Tongue (tissue), 2 donors: Measurements from ENCODE around the gene ANKRD17. TPM values are rescaled to one million over a fixed set of nuclear protein-coding genes. Genes with fewer than 3 reads are reported as not detected.

Source experiments
- DNase-seq: peaks from one replicate; pipeline ENCODE4 v3.0.0-alpha.2; 2015
- total RNA-seq: library from RNA; depleted of rRNA; stranded (reverse); fragments of >200 nt; gene quantifications from one replicate; pipeline ENCODE4 v1.2.3, GENCODE V29; 2014

The ANKRD17 gene
- total RNA-seq, 1 donor from 2014 or later: 90.9 TPM

GRCh38 chr4:73193659-73194058, 64.9 kb downstream of the ANKRD17 start:
- no peak for DNase-seq

GRCh38 chr4:73193155-73193554, 65.4 kb downstream of the ANKRD17 start:
- no peak for DNase-seq

GRCh38 chr4:73189274-73189810, 69.3 kb downstream of the ANKRD17 start:
- no peak for DNase-seq

DNA sequence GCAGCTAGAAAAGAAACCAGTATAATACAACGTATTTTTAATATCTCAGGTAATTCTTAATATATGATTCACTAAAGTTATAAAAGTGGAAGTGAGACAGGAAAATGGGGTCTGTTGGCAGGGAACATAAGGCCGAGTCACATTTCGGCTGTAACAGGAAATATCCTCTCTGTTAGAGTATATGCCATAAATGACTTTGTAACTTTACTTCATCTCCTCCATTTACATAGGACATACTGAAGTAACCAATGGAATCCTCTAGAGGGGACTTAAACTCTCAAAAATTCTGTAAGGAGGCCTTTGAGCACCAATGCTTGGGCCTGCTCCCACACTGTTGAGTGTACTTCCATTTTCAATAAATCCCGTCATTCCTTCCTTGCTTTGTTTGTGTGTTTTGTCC, 71.3 kb downstream of the ANKRD17 start:
- DNase-seq: peak; percentile 1

DNA sequence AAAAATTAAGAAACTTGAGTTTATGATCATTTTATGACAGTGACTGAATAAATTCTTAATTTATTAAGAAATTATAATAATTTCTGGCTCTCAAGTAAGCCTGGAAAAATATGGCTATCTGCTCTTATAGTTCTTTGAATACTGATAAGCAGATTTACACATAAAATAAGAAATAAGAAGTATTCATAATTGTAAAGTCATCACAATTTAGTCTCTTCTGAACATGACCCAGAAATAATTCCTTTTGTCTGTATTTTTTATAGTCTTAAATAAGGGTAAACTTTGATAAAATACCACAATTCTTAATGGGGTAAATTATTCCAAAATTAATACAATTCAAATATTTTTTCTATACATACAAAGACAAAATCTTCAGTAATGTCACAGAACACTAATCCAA, 72.7 kb downstream of the ANKRD17 start:
- DNase-seq: no peak

GRCh38 chr4:73181231-73181630, 77.4 kb downstream of the ANKRD17 start:
- DNase-seq: no peak

- DNase-seq: no peak
Measured at GRCh38 chr4:73178389-73178788, 80.2 kb downstream of the ANKRD17 start.

DNA sequence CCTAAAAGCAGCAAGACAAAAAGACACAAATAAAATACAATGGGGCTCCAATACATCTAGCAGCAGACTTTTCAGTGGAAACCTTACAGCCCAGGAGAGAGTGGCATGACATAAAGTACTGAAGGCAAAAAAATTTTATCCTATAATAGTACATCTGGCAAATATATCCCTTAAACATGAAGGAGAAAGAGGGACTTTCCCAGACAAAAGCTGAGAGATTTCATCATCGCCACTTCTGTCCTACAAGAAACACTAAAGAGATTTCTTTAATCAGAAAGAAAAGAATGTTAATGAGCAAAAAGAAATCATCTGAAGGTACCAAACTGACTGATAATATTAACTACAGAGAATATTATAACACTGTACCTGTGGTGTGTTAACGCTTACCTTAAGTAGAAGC, 86.4 kb downstream of the ANKRD17 start:
- no peak for DNase-seq

DNA sequence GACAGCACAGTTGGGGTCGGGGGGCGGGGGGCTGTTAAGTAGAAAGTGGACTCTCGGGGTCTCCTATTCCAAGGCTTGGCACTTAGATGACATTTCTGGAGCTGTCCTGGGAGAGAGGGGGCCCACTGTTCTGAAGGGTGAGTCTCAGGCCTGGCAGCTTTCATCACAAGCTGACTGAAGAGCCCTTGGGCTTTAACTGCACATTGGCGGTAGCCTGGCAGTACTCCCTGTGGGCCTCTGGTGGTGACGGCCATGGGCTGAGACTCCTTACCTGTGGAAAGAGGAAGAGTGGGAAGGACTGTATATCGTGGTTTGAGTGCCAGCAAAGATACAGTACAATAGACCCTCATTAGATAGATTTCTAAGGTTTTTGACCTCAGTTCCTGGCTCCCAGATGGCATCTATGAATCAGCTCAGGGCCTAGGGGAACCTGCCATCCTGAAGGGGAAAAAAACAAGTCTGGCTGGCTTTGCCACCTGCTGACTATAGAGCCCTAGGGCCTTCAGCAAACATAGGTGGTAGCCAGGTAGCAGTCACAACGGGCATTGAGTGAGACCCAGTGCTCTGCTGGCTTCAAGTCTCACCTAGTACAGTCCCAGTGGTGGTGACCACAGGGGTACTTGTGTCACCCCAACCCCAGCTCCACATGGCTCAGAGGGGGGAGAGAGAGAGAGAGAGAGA, 87.9 kb downstream of the ANKRD17 start:
- no peak for DNase-seq

DNA sequence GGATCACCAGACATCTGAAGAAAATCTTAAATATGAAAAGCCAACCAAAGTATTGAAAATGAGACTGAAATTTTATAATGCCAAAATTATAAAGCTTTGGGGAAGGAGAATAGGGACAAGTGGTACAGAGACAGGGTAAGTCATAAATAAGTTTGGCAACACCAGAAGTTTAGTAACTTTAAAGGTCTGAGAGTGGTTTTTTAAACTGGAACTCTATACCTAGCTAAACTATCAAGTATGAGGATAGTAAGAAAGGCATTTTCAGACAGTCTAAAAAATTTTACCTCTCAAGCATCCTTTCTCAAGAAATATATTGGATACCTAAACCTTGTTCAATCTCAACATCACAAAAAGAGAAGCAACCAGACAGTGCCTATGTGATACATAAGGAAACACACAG, 92.4 kb downstream of the ANKRD17 start:
- no peak for DNase-seq

DNA sequence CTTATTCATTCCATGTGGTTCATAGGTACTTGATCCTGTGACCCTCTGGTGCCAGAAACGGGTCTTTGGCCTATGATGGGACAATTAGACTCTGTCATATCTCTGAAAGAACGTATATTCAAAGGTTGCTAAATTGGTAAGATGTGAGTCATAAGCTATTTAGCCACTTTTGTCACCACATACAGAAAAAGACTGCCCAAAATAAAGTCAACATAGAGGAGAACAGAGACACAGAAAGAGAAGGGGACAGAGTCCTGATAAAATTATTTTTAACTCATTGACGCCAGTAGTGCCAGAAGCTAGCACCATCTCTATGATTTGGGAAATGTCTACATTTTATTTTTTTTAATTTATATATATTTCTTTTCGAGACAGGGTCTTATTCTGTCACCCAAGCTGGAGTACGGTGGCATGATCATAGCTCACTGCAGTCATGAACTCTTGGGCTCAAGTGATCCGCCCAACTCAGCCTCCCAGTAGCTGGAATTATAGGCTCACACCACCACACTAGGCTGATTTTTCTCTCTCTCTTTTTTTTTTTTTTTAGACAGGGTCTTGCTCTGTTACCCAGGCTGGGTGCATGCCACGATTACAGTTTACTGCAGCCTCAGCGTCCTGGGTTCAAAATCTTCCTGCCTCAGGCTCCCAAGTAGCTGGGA, 96.9 kb downstream of the ANKRD17 start:
- no peak for DNase-seq

DNA sequence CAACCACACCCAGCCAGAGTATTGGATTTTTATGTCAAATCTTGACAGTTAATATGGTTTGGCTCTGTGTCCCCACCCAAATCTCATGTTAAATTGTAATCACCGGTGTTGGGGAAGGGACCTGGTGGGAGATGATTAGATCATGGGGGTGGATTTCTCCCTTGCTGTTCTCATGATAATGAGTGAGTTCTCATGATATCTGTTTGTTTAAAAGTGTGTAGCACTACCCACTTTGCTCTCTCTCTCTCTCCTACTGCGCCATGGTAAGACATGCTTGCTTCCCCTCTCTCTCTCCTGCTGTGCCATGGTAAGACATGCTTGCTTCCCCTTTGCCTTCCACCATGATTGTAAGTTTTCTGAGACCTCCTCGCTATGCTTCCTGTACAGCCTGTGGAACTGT, 102.2 kb downstream of the ANKRD17 start:
- DNase-seq: no peak

DNA sequence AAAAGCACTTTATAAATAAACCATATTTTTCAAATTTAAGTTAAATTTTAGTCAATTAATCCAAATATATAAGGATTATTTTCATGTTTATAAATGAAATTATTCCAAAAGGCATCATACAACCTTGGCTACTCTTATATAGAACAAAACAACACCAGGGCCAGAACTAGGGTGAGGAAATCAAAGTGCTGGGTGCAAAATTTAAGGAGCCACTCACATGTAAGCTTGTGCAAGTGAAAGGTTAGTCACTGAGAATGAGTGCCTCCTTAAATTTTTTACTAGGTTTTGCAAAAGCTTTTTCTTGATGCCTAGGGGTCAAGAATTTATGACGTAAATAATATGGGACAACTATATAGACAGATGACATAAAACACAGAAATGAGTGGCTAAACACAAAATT, 105.7 kb downstream of the ANKRD17 start:
- DNase-seq: no peak

DNA sequence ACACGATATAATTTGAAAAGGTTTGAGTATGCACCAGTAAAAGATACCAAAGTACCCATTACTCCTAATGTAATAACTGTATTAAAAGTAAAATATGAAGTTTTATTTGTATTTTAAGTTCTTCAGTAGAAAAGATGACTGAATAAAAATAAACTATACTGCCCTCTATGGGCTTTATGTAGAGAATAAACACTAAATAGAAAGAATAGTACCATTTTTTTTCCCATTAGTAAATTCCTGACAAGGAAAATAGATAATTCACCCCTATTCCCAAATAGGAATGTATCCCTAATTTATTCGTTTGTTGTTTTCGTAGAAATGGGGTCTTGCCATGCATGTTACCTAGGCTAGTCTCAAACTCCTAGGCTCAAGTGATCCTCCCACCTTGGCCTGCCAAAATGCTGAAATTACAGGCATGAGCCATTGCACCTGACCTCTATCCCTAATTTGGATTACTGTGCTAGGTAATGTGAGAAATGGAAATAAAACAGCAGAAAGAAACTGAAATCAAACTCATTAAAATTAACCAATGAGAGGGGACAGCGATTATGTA, 115.5 kb downstream of the ANKRD17 start:
- no peak for DNase-seq

DNA sequence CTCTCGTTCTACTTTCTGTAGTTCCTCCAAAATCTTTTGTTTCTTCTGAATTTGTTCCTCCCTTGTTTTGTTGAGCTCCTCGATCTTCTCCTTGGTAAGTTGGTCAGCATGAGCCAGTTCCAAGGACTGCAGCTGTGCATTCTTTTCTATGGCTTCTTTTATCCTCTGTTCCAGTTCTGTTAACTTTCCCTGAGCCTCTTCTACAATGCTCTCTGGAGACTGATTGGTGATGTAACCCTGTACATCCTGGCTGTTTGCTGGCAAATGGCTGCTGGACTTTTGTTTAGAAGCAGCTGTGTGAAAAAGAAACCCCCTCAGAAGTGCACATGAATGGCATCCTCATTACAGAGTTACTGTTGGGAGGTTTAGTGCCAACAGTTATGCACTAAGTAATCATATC, 118.6 kb downstream of the ANKRD17 start:
- DNase-seq: peak; percentile 75

GRCh38 chr4:73139245-73139644, 119.4 kb downstream of the ANKRD17 start:
- DNase-seq: no peak

GRCh38 chr4:73137121-73137520, 121.5 kb downstream of the ANKRD17 start:
- DNase-seq: no peak

DNA sequence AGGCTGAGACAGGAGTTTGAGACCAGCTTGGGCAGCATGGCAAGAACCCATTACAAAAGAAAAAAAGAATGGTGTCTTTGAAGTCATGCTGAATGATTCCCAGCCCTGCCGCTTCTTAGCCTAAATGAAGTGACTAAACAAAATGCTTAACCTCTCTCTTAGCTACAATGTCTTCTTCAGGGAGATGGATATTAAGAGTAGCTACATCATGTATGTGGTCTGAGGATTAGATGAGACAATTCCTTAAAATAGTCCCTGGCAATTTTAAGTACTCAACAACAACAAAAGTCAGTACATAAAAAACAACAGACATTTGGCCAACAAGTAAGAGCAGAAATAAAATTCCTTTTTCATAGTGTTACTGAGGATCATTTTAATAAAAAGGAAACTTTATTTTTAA, 124.8 kb downstream of the ANKRD17 start:
- DNase-seq: no peak

- DNase-seq: no peak
Measured at GRCh38 chr4:73131281-73131680, 127.3 kb downstream of the ANKRD17 start.

DNA sequence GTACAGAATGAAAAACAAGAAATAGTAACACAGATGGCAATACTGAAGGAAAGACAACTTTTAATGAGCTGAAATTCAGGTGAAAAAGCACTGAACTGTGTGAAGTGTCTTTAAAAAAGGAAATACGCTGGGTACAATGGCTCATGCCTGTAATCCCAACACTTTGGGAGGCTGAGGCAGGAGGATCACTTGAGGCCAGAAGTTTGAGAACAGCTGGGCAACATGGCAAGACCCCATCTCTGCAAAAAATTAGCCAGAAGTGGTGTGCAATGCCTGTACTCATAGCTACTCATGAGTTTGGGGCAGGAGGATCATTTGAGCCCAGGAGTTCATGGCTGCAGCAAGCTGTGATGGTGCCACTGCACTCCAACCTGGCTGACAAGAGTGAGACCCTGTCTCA, 129.3 kb downstream of the ANKRD17 start:
- no peak for DNase-seq

DNA sequence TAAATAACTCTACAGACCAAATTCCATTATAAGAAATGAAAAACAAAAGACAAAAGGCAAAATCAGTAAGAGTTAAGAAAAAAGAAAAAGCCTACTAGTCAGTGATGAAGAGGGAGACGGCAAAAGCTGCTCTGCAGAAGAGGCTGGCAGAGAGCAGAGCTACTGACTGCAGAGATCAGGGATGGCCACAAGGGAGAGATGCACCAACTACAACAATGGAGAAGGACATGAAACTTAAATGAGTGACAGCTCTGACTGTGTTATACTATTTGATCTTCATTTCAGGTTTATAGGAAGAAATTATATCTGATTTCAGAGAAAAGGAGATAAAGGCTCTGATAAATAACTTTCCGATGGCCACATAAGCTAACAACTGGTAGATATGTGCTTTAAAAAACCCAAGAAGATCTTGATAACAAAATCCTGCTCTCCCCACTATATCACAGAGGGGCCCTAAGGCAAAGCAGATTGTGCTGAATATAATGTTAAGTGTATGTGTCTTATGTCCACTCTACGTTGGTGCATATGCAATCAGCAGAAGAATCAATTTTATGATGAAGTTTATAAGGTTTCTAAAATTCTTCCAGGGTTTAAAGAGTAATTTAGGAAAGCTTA, 130.7 kb downstream of the ANKRD17 start:
- no peak for DNase-seq

DNA sequence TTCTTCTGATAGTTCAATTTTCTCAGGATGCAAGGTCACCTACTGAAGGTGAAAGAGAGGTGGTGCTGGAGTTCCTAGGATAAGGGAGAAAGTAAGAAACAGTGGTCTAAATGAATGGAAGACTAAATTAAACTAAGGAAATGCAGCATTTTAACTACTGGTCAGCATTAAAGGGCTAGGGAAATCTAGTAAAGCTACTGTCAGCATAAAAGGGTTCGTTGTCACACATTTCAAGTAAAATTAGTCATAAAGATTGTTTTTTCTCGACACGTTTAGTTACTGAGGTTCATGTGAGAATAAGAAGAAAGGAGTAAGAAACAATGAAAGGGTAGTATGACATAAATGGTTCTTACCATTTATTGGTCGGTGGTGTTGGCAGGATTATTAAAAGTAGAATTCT, 149.1 kb downstream of the ANKRD17 start:
- DNase-seq: no peak

- DNase-seq: no peak
Measured at GRCh38 chr4:73104695-73105094, 153.9 kb downstream of the ANKRD17 start.
